Activated CD8-positive, alpha-beta memory T cell treated with anti-CD3 and anti-CD28 coated beads for 48 hours (primary cell): Measurements from ENCODE around the gene GDF11.
"Not testable (repeated sequence)": the region's sequence is repeated elsewhere in the genome, so short reads cannot be mapped to it uniquely, and the experiment has no call there.

Experiments
- DNase-seq, 3 experiments: peaks; one replicate each; pipeline ENCODE4 v3.0.0-alpha.2; 2020; ENCODE audit warnings: low read depth in 2 of 3, low spot score in 2 of 3

Gene GDF11

DNA sequence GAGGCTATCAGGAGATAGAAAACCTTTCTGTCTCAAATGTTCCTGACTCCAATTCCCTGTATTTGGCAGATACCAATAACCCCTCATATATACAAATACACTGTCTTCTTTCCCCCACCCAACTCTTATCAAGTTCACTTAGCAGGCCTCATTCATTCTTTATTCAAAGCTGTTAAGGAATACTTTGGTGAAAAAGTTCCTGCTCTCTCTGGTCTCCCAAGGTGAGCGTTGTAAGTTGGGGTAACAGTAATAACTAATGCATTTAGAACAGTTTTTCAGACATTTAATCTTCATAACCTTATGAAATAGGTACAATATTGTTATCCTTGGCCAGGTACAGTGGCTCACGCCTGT lies 3.9 kb upstream of the GDF11 start:
- DNase-seq, result no peak

DNA sequence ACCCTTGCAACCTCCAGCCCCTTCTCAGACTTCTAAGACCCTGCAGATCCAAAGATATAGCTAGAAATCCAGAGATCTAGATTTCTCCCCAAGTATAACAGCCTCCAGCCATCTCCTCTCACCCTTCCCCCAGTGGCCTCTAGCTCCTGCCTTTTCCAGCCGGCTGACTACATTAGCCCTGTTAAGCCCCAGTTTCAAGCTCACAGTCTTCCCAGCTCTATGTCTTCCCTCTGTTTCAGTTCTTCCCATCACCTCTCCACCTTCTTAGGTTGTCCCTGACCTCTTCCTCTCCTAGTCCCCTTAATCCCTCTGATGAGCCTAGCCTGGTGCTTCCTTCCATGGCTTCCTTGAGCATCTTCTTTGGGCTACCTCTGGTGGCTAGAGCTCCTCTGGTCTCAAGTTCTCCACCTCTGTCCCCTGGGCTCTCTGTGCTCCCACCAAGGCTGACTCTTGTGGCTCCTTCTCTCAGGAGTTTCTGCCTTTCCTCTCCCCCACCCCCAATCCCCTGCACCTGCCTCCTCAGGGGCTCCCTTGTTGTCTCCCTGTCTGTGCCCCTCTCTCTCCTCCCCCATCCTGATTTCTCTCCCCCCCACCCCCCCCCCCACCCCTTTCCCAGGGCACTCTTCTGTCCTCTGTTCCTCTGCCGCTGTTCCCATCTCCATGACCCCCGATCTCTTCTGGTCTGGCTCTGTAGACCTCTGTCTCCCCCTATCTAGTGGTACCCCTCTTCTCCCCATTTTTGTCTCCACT lies 816 bp upstream of the GDF11 start:
- DNase-seq, result no peak

DNA sequence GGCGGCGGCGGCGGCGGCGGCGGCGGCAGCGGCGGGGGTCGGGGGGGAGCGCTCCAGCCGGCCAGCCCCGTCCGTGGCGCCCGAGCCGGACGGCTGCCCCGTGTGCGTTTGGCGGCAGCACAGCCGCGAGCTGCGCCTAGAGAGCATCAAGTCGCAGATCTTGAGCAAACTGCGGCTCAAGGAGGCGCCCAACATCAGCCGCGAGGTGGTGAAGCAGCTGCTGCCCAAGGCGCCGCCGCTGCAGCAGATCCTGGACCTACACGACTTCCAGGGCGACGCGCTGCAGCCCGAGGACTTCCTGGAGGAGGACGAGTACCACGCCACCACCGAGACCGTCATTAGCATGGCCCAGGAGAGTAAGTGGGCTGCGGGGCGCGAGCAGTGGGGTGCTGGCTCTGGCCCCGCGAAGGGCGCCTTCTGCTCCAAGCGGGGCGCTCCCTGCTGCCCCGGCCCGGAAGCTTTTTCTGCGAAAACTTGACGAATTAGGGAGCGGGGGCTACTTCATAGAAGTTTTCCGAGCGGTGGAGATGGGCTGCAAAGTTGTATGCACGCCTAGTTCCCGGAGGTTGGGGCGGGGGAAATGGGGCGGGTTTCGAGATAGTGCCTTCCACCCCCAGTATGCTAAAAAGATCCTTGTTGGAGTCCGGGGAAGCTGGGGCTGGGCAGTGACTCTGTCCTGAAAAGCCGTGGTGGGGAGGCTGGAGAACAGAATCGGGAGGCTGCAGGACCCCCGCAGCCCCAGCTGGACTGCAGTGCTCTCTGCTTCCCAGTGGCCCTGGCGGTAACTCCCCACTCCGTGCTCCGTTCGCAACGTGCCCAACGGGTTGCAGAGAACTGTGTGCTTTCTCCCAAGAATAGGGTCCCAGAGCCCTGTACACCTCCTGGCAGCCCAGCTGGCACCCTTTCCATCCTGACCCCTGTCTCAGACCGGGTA lies 751 bp downstream of the GDF11 start:
- peak in 1 of 3 experiments; percentile 36 for DNase-seq

DNA sequence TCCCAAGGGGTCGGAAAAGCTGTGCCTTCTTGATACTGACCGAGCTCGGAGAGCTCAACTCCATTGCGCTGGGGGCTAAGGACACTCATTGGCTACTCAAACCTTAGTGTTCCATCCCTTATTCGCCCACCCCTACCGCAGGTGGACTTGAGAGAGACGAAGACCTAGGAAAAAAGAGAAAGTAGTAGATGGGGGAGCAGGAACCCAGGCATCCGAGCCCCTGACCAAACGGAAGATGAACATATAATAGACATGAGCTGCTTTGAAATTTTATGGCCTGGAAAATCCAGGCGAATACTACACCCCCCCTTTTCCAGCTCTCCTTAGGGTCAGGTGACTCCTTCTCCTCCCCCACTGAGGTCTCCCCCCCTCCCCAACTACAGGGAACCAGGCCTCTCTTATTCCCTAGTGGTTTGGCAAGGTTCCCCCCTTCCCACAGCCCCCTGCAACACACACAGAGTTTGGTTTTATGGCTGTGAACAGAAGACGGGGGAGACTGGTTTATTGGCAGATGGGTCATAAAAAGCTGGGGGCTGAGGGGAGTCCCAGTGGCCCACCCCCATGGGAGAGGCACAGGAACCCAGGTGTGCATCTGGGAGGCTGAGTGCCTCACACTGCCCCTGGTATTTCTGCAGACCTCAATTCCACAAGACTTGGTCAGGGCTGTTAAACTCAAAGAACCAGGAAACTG lies 1.6 kb downstream of the GDF11 start:
- DNase-seq, result no peak

DNA sequence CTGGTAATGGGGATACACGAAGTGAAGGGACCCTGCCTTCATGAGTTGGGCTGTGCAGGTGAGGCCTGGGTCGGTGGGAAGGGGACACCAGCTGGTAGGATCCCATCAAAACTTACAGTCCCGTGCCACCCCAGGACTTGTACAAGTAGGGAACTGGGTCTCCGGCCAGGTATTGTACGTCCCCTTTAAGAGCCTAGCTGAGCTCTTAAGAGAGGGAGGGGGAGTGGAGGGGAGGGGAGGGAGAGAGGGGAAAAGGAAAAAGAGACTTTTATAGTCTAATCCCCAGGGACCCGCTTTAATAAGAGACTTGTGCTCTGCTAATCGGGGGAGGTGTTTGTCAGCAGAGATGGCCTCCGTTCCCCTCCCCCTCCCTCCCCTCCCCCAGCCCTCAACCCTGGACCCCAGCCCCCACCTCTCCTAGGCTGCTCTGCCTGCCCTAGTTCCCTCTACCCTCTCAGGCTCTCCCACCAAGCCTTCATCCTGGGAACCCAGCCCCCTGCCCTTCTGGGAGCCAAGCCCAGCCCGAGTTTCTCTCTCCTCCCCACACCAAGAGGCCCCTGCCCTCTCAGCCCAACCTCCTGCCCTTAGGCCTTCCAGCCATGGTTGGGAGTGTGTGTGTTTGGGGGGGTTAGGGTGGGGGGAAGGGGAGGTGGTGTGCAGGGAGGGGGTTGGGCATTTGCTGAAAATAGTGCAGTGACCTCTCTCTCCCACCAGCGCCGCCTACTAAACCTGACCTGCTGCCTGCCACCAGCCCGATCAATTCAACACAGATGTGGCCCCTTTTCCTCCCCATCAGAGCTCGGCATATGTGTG lies 2.6 kb downstream of the GDF11 start:
- DNase-seq, result no peak

DNA sequence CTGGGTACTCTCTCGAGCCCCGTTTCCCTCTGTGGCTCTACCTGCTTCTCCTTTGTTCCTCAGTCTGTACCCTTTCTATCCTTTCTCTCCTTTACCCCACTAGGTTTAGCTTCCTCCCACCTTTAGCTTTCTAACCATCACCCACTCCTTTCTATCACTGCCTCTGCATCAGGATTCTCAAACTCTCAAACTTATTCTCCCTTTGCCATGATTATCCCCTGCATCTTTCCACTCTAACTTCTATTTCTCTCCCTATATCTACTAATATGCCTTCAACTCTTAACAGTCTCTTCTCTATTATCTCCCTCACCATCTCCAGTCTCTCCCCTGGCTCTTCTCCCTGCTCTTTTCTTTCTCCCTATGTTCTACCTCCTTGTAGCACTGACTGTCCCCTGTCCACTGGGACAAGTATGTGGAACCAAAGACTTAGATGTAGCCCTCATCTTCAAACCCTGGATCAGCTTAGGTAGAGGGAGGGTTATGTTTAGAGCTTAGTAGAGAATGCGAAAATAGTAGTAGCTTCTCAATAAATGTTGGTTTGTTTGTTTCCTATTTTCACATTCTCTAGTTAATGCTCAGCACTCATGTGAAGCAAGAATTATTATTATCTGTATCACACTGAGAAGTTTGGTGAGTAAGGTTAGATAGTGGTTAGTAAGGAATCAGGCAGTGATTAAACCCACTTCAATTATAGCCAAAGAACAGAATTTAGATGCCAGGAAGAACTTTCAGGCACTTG lies 3.4 kb downstream of the GDF11 start:
- no peak for DNase-seq

DNA sequence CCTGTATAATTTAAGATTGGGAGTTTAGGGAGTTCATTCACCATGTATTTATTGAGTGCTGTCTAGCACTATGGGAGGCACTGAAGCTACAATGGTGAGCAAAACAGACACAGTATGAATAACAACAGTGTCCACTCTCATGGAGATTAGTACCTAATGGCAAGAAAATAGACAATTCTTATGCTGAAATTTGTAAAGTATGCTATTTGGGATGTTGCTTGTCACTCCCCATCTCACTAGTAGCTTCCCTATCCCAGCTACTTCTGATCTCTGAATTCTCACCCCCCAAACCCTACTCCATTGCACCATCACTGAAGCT lies 4.0 kb downstream of the GDF11 start:
- DNase-seq, result no peak

DNA sequence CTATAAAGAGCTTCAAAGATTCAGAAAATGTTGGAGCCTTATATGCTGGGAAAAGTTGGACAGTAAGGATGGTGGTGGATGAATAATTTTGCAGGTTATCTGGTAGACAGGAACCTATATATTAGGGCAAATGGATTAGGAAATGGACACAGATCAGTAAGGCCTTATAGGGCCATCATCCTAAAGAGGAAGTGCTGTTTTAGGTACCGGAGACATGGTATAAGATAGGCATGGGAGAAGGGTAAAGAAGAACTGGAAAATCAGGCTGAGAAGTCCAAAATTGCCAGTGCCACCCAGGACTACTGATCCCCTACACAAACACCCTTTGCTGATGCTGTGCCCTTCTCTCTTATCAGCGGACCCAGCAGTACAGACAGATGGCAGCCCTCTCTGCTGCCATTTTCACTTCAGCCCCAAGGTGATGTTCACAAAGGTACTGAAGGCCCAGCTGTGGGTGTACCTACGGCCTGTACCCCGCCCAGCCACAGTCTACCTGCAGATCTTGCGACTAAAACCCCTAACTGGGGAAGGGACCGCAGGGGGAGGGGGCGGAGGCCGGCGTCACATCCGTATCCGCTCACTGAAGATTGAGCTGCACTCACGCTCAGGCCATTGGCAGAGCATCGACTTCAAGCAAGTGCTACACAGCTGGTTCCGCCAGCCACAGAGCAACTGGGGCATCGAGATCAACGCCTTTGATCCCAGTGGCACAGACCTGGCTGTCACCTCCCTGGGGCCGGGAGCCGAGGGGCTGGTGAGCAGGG lies 5.5 kb downstream of the GDF11 start:
- no peak for DNase-seq

DNA sequence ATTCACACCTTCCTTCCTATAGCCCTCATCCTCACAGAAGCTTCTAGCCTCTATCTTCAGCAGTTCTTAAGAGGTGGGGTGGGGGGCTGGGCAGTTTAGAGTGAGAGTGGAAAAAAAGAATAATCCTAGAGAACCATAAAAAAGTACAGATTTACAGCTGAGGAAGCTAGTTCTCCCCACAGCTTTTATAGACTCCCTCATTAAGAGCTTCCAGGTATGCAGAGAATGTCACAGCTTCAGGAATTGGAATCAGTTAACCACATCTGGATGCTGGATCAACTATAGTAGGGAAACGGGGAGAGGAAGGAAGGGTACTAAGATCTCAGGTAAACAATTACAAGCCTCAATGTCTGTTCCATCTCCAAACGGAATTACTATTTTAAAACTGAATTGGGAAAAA lies 12.3 kb downstream of the GDF11 start:
- no peak for DNase-seq

DNA sequence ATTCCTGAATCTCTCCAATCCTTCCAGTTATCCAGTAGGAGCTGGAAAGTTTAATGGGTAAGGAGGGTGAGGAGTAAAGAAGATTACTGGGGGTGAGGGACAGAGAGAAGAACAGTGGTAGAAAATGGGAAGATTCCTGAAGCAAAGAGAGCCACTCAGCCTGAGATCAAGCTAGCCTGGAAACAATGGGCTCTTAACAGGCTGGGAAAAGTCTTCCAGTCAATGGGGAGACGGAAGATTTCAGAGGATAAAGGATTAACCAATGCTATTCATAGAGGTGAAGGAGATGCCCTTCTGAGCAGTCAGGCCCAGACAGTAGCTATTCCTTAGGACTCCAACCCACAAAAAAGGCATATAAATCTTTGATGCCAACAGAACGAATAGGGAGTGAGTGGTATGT lies 14.8 kb downstream of the GDF11 start:
- no peak for DNase-seq

DNA sequence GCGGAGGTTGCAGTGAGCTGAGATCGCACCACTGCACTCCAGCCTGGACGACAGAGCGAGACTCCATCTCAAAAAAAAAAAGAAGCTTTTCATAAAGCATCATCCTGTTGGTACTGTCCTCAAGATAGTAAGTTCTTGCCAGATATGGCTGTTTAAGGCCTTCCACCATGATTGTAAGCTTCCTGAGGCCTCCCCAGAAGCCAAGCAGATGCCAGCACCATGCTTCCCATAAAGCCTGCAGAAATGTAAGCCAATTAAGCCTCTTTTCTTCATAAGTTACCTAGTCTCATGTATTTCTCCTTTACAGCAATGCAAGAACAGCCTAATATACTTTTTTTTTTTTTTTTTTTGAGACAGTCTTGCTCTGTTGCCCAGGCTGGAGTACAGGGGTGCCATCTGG lies 15.7 kb downstream of the GDF11 start:
- not testable (repeated sequence) for DNase-seq

DNA sequence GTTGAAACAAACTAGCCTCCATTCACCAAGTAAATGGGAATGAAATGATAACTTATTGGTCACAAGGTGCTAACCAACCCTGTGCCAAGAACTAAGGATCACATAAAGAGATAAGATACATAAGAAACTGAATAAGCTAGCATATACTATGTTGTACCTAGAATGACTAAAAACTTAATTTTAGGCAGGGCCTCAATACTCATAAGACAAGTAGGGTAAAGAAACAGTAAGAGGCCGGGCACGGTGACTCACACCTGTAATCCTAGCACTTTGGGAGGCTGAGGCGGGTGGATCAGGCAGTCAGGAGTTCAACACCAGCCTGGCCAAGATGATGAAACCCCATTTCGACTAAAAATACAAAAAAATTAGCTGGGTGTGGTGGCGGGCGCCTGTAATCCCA lies 17.7 kb downstream of the GDF11 start:
- peak in 1 of 3 experiments; percentile 25 for DNase-seq

DNA sequence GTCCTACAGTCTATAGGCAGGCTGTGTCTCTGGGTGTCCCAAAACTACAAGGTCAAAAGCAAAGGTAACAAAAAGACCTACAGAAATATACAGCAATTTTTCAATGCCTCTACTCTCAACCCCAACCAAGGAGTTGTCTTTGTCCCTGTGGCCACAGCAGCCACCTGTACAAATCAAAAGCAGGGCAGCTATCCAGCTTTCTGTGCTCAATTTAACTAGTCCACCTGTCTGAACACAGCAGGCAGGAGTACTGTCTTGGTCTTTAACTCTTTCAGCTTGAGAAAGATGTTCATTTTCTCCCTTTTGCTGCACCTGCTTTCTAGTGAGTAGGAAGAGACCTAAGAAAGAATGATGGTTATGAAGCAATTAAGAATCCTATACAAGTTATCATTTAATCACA lies 19.7 kb downstream of the GDF11 start:
- no peak for DNase-seq

DNA sequence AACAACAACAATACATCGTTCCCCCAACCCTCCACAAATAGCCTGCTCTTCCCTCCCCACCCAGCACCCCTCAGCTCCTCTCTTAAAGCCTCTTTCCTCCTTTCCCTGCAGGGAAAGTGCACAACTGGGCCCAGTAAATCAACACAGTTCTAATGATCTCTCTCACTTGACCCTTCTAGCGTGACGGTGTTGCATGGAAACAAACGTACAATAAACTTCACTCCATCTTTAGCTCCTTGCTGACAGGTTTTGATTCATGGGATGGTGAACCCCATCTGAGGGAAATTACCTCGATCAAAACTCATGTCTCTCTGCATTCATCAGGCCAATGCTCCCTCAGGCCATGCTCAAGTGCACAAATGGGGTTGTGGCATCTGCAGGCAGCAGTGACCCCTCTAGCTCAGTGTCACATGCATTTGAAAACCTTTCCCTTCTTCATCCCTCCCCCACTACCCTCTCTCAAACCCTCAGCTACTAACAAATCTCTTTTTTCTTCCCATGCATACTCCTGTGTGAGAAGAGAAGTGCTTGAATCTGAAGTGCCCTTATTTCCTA lies 22.9 kb downstream of the GDF11 start:
- DNase-seq, result no peak

DNA sequence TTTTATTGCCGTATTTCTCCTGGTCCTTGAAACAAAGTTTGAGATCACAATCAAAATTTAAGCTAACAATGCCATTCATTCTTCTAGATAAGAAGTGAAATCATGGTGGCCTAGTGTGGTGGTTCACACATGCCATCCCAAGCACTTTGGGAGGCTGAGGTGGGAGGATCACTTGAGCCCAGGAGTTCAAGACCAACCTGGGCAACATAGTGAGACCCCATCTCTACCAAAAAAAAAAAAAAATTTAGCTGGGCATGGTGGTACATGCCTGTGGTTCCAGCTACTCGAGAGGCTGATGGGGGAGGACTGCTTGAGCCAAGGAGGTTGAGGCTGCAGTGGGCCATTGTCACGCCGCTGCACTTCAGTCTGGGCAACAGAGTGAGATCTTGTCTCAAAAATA lies 24.2 kb downstream of the GDF11 start:
- no peak for DNase-seq

DNA sequence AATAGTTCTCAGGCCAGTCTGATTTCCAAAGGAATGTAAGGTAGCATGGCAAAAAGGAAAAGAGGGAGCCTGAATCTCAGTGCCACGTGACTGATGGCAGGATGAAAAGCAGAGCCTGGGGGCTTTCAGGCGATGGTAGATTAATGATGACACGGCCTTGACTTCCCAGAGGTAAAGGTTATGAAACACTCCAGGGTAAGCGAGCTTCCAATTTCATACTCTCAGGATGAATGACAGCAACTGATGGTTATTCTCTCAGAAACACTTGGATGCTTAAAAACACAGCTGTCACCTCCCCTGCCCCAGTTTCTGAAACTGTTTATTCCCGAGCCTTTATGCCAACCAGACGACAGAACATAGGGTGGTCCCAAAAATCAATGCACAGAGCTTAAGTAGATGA lies 28.8 kb downstream of the GDF11 start:
- DNase-seq, result no peak

DNA sequence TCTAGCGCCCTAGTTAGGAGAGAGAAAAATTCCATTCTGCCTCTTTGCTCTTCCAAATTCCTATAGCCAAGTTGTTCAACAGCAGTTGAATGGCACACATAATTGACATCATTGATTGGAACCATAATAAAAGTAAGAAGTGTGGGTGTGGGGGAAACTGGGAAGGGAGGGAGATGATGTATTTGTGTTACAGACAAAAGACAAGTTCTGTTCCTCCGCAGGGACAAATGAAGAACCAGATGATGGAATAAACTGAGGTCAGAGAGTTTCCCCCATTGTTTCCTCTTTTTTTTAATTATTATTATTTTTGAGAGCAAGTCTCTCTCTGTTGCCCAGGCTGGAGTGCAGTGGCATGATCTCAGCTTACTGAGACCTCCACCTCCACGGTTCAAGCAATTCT lies 34.9 kb downstream of the GDF11 start:
- no peak for DNase-seq

DNA sequence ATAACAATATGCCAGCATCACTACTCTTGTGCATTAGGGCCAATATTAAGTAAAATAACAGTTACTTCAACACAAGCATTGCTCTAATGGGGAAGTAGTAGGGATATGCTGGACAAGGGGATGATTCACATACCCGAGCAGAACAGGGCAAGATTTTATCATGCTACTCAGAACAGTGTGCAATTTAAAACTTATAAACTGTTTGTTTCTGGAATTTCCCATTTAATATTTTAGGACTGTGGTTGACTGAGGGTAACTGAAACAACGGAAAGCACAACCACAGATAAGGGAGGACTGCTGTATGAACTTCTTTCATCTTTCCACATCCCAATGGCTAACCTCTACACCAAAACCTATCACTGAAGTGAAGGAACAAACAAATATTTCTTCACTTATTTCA lies 37.8 kb downstream of the GDF11 start:
- no peak for DNase-seq

DNA sequence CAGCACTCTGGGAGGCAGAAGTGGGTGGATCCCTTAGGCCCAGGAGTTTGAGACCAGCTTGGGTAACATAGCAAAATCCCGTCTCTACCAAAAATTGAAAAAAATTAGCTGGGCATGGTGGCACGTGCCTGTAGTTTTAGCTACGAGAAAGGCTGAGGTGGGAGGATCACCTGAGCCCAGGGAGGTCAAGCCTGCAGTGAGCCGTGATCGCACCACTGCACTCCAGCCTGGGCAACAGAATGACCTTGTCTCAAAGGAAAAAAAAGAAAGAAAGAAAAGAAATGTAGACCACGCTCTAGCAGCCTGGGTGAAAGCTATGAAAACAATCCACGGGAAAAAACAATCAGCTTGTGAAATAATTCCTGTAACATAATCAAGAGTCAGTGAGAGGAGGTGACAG lies 45.6 kb downstream of the GDF11 start:
- no peak for DNase-seq

DNA sequence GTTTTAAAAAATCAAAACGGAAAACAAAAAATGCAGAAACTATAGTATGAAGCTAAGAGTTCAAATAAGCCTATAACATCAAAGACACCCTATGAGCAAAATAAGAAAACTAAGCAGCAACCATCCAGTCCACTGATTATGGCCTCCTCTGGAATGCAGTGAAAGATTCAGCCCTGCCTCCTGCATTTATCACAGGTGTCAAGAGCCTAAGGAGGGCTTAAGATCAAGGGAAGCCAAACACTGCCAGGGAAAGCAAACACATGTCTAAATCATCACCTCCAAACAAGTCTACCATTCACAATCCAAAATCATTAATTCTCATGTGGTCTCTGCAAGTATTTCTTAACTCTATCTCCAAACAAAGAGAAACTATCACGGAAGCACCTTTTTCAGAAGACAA lies 46.2 kb downstream of the GDF11 start:
- DNase-seq, result no peak
